Neural progenitor cell (in vitro differentiated cells): ENCODE results near the gene NR1D1.

Source experiments
- CTCF ChIP-seq: fragments of 200-600 bp; sonication (generic); IDR thresholded peaks from 2 replicates; pipeline ENCODE4 v1.5.1; 2017; ENCODE audit warnings: antibody characterized with exemption, mild to moderate bottlenecking
- EZH2phosphoT487 ChIP-seq: fragments of 200-600 bp; sonication (generic); IDR thresholded peaks from 2 replicates; pipeline ENCODE4 v1.6.1; 2017; ENCODE audit warnings: antibody characterized with exemption

GRCh38 chr17:40075201-40075941 lies 25.0 kb downstream of the NR1D1 start:
- TF ChIP-seq CTCF (peak; percentile 93), EZH2phosphoT487 (no peak)
